ENCODE measurements around the gene TMEM178B. TPM values are rescaled to one million over a fixed set of nuclear protein-coding genes. Genes with fewer than 3 reads are reported as not detected.

TMEM178B gene
- total and polyA plus RNA-seq, 9 donors: 0.40 to 1.1 (median 0.58) TPM

DNA sequence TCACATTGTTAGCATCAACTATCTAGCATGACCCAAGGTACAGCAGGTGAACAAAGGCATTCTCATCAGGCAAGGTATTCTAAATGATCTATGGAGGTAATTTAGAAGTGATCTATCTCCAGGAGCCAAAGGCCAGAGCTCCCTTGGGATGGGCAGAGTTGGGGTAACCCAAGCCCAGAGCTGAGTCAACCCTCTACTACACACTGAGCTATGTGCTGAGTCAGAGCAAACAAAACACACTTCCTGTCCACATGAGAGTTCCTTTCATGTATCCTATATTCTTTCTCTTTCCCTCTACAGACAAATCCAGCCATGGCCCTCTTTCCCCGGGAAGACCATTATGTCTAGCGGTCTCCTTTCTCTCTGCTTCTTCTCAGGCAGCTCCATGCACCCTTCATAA is 409.2 kb downstream of the TMEM178B start:
- Histone ChIP-seq H3K4me3 (ENCODE audit: low read length) (no peak overlapping the region), H3K27ac (ENCODE audit: low read length) (no peak overlapping the region), H3K27me3 (ENCODE audit: control insufficient read depth, insufficient read depth, low read length) (no peaks in the 10 kb centered on the region), H3K36me3 (ENCODE audit: control insufficient read depth, insufficient read depth, low read length) (no peaks in the 10 kb centered on the region), H3K9me3 (replicated peaks; ENCODE audit: control insufficient read depth, low read depth, low read length) (no peaks in the 10 kb centered on the region), H3K4me1 (ENCODE audit: control insufficient read depth, insufficient read depth, low read length) (no peaks in the 10 kb centered on the region)
- DNase-seq: no peak
- WGBS (ENCODE audit: insufficient coverage): no CpG with 5 or more reads among the region's 2 CpGs

DNA sequence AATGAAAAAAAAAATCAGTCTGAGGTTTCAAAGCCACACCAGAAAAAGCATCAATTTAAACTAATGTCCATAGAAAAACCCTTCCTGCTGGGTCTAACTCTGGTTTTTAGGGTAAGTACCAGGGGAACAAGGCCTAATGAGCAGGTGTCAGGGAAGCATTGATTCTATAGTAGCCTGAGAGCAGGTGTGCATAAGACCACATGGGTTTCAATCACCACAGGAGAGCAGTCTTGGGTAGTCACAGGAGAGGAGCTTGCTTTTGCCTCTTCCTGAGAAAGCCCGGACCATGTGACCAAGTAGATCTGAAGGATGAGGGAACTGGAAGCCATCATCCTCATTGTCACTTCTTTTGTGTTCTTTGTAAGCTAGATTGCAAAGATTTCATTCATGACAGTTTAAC is 411.0 kb downstream of the TMEM178B start:
- H3K36me3 ChIP-seq (ENCODE audit: control insufficient read depth, insufficient read depth, low read length): no peaks in the 10 kb centered on the region
- no peak for DNase-seq
- no CpG with 5 or more reads among the region's 1 CpG for WGBS (ENCODE audit: insufficient coverage)
- H3K4me1 ChIP-seq (ENCODE audit: control insufficient read depth, insufficient read depth, low read length): no peaks in the 10 kb centered on the region
- H3K27ac ChIP-seq (ENCODE audit: low read length): no peak overlapping the region
- H3K9me3 ChIP-seq (replicated peaks; ENCODE audit: control insufficient read depth, low read depth, low read length): no peaks in the 10 kb centered on the region
- no peak overlapping the region for H3K4me3 ChIP-seq (ENCODE audit: low read length)
- H3K27me3 ChIP-seq (ENCODE audit: control insufficient read depth, insufficient read depth, low read length): no peaks in the 10 kb centered on the region

DNA sequence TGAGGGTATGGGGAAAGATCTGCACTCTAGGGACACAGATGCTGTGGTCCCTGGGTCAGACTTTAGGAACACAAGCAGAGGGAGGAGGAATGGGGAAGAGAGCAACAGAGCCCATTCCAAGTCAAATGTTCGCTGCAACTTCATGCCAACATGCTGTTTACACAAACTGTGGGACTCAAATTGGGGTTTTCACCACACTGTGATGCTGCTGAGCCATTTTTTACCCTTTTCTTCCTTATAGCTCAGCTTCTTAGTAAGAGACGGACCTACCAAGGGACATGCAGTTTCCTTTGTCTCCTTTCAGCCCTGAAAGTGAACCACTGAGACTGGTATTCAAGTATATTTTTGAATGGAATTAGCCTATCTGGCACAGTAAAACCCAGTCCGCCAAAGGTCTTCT is 413.1 kb downstream of the TMEM178B start:
- H3K9me3 ChIP-seq (replicated peaks; ENCODE audit: control insufficient read depth, low read depth, low read length): no peaks in the 10 kb centered on the region
- no peak for DNase-seq
- H3K27me3 ChIP-seq (ENCODE audit: control insufficient read depth, insufficient read depth, low read length): no peaks in the 10 kb centered on the region
- H3K4me1 ChIP-seq (ENCODE audit: control insufficient read depth, insufficient read depth, low read length): no peaks in the 10 kb centered on the region
- H3K27ac ChIP-seq (ENCODE audit: low read length): no peak overlapping the region
- WGBS (ENCODE audit: insufficient coverage): 83% methylated on average over 2 of the region's 3 CpGs
- H3K36me3 ChIP-seq (ENCODE audit: control insufficient read depth, insufficient read depth, low read length): no peaks in the 10 kb centered on the region
- no peak overlapping the region for H3K4me3 ChIP-seq (ENCODE audit: low read length)

DNA sequence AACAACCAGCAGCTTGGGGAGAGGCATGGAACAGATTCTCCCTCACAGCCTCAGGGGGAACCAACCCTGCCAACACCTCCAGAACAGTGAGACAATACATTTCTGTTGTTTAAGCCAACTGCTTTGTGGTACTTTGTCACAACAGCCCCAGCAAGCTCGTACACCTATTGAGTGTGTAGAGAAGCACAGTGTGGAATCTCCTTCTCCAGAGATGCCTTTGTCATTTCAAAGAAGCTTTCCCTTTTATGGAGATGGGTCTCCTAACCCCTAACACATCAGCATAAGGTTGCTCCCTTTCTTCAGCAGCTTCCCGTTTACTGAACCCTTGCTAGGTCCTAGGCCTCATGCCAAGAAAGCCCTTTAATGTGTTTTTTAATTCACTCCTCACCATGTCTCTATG is 416.6 kb downstream of the TMEM178B start:
- Histone ChIP-seq H3K27me3 (ENCODE audit: control insufficient read depth, insufficient read depth, low read length) (no peaks in the 10 kb centered on the region), H3K4me1 (ENCODE audit: control insufficient read depth, insufficient read depth, low read length) (no peaks in the 10 kb centered on the region), H3K9me3 (replicated peaks; ENCODE audit: control insufficient read depth, low read depth, low read length) (no peaks in the 10 kb centered on the region), H3K27ac (ENCODE audit: low read length) (no peak overlapping the region), H3K4me3 (ENCODE audit: low read length) (no peak overlapping the region), H3K36me3 (ENCODE audit: control insufficient read depth, insufficient read depth, low read length) (no peaks in the 10 kb centered on the region)
- WGBS (ENCODE audit: insufficient coverage): no CpG with 5 or more reads among the region's 2 CpGs
- DNase-seq: no peak

DNA sequence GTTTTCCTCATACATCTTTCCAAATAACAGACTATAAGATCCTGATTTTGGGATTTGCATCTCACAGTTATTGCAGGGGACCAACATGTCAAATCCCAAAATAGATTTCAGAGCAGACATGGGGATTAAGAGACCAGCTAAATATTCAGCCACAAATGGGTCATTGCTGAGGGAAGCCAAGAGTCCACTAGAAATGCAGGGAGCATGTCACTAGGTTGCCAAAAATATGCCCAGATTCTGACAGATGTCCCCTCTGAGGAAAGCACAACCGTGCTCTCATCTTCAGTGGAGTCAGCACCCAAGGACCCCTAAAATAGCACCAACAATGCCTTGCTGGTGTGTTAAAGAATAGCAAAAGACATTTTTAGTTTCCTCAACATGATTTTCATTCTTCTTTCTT is 421.2 kb downstream of the TMEM178B start:
- no CpG with 5 or more reads among the region's 1 CpG for WGBS (ENCODE audit: insufficient coverage)
- peak; percentile 20 for DNase-seq
- H3K27ac ChIP-seq (ENCODE audit: low read length): no peak overlapping the region

DNA sequence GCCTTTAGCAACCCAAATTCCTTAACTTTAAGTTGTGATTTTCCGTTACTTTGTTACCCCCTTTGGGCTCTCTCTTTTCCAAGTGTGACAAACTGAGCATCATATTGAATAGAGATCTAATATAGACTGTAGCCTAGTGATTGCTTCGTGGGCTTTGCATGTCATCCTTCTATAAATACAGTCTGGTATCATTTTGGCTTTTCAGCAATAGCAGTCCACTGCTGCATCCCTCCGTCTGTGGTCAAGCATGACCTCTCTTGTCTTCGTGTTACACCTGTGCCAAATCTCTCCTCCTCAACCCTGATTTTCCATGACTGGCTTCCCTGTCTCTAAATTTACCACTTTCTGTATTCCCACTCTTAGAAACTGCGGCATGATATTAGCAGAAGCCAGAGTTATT is 423.5 kb downstream of the TMEM178B start:
- peak; percentile 78 for DNase-seq
- H3K36me3 ChIP-seq (ENCODE audit: control insufficient read depth, insufficient read depth, low read length): no peaks in the 10 kb centered on the region
- no peak overlapping the region for H3K4me3 ChIP-seq (ENCODE audit: low read length)
- no peaks in the 10 kb centered on the region for H3K27me3 ChIP-seq (ENCODE audit: control insufficient read depth, insufficient read depth, low read length)
- no peaks in the 10 kb centered on the region for H3K4me1 ChIP-seq (ENCODE audit: control insufficient read depth, insufficient read depth, low read length)
- peak overlapping the region; percentile 49 for H3K27ac ChIP-seq (ENCODE audit: low read length)
- no peaks in the 10 kb centered on the region for H3K9me3 ChIP-seq (replicated peaks; ENCODE audit: control insufficient read depth, low read depth, low read length)
- WGBS (ENCODE audit: insufficient coverage): 33% methylated on average over 3 of the region's 5 CpGs

More for the DNA sequence above, 421.2 kb downstream of the TMEM178B start:
- Histone ChIP-seq H3K36me3 (ENCODE audit: control insufficient read depth, insufficient read depth, low read length) (no peaks in the 10 kb centered on the region), H3K27me3 (ENCODE audit: control insufficient read depth, insufficient read depth, low read length) (no peaks in the 10 kb centered on the region), H3K4me1 (ENCODE audit: control insufficient read depth, insufficient read depth, low read length) (no peaks in the 10 kb centered on the region), H3K9me3 (replicated peaks; ENCODE audit: control insufficient read depth, low read depth, low read length) (no peaks in the 10 kb centered on the region), H3K4me3 (ENCODE audit: low read length) (no peak overlapping the region)

DNA sequence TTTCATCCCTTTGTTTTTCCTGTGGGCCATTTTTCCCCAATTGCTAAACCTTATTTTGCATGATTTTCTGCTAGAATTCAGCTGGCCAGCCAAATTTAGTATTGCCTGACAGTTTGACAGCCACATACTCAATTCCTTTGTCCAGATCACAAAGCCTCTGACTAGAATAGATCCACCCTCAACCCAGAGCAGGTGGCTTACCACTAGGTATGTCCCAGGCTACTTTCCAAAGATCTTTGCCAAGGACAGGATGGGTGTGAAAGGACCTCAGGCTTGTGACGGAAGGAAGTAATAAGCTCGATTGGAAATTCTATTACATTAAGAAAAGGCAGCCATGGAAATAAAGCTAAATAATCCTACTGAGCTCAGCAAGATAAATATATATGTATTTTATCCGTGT is 426.7 kb downstream of the TMEM178B start:
- Histone ChIP-seq H3K27me3 (ENCODE audit: control insufficient read depth, insufficient read depth, low read length) (no peaks in the 10 kb centered on the region), H3K9me3 (replicated peaks; ENCODE audit: control insufficient read depth, low read depth, low read length) (no peaks in the 10 kb centered on the region), H3K27ac (ENCODE audit: low read length) (no peak overlapping the region), H3K4me3 (ENCODE audit: low read length) (no peak overlapping the region), H3K4me1 (ENCODE audit: control insufficient read depth, insufficient read depth, low read length) (no peaks in the 10 kb centered on the region), H3K36me3 (ENCODE audit: control insufficient read depth, insufficient read depth, low read length) (no peaks in the 10 kb centered on the region)
- WGBS (ENCODE audit: insufficient coverage): no CpG with 5 or more reads among the region's 3 CpGs
- DNase-seq: no peak

DNA sequence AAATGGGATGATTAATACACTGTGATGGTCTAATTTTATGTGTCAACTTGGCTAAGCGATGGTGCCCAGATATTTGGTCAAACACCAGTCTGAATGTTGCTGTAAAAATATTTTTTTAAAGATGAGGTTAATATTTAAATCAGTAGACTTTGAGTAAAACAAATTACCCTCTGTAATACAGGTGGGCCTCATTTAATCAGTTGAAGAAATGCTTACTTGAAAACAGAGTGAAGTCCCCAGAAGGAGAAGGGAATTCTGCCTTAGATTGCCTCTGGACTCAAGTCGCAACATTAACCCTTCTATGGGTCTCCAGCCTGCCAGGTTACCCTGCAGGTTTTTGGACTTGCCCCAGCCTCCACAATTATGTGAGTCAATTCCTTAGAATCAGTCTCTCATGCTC is 427.6 kb downstream of the TMEM178B start:
- Histone ChIP-seq H3K27ac (ENCODE audit: low read length) (no peak overlapping the region), H3K27me3 (ENCODE audit: control insufficient read depth, insufficient read depth, low read length) (no peaks in the 10 kb centered on the region), H3K9me3 (replicated peaks; ENCODE audit: control insufficient read depth, low read depth, low read length) (no peaks in the 10 kb centered on the region), H3K4me1 (ENCODE audit: control insufficient read depth, insufficient read depth, low read length) (no peaks in the 10 kb centered on the region), H3K4me3 (ENCODE audit: low read length) (no peak overlapping the region), H3K36me3 (ENCODE audit: control insufficient read depth, insufficient read depth, low read length) (no peaks in the 10 kb centered on the region)
- no peak for DNase-seq
- WGBS (ENCODE audit: insufficient coverage): 100% methylated on average over 1 of the region's 2 CpGs

DNA sequence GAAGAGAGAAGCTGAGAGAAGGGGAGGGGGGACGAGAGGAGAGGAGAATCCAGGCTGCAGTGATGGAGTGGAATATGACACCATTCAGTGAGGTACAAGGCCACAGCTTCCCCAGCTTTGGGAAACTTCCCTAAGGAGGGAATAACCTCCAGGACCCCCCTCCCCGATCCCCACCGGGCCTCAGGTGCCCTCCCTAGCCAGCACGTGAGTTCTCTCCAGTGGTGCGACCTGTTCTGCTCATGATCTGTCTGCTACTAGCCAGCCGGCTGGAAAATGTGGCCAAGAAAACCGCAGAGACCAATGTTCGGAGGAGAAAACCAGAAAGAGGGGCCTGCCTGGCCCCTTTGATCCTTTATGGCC is 437.4 kb downstream of the TMEM178B start:
- 2% methylated on average over 7 of the region's 8 CpGs for WGBS (ENCODE audit: insufficient coverage)
- Histone ChIP-seq H3K36me3 (ENCODE audit: control insufficient read depth, insufficient read depth, low read length) (no peaks in the 10 kb centered on the region), H3K4me3 (ENCODE audit: low read length) (no peak overlapping the region), H3K9me3 (replicated peaks; ENCODE audit: control insufficient read depth, low read depth, low read length) (no peaks in the 10 kb centered on the region), H3K27ac (ENCODE audit: low read length) (no peak overlapping the region), H3K27me3 (ENCODE audit: control insufficient read depth, insufficient read depth, low read length) (peaks cover 14% of the 10 kb centered on the region), H3K4me1 (ENCODE audit: control insufficient read depth, insufficient read depth, low read length) (peaks cover 8% of the 10 kb centered on the region)
- no peak for DNase-seq

DNA sequence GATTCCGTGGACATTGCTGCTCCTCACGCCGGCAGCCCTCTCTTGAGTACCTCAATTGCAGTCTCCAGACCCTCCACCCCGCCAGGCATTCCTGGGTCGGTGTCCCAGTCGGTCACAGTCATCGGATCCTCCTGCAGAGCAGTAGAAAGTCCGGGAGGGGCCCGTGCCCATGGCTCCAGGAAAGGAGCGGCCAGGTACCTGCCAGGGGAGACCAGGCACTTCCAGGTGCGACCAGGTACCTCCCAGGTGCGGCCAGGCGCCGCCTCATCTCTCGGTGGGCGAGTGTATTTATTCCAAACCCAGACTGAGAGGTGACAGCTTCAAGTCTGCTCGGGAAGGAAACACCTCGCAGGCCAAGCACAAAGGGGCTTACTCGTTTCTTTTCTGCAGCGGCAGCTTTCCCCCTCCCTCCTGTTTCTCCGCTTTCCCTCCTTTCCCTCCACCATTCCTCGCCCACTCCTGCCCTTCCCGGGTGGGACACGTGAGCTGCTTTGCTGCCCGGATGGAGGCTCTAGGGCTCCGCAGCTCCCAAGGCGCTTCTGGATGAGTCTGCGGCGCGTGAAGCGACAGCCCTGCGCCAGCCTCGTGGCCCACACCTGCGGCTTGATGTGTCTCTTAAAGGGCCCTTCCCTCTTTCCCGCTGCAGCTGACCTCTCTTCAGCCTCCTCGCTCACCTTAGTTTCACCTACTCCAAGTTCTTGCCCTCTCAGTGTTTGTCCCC is 438.0 kb downstream of the TMEM178B start:
- no peak for DNase-seq
- H3K4me3 ChIP-seq (ENCODE audit: low read length): no peak overlapping the region

DNA sequence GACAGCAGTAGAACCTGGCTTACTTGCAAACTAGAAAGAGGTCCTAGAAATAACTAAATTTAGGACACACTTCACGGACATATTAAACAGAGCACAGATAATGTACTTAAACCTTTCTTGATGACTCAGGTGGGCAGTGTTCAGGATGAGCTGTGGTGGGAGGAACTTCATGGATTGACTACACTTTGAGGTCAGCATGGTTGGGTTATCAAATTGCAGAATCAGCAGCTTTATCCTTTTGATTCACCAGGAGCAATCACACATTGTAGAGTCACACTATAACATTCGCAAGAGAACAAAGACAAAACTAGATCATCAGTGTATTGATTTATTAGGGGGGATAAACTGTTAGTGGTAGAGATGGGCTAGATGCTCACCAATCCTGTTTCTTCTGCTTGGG is 438.7 kb downstream of the TMEM178B start:
- Histone ChIP-seq H3K4me1 (ENCODE audit: control insufficient read depth, insufficient read depth, low read length) (peaks cover 8% of the 10 kb centered on the region), H3K36me3 (ENCODE audit: control insufficient read depth, insufficient read depth, low read length) (no peaks in the 10 kb centered on the region), H3K4me3 (ENCODE audit: low read length) (no peak overlapping the region), H3K27ac (ENCODE audit: low read length) (no peak overlapping the region), H3K9me3 (replicated peaks; ENCODE audit: control insufficient read depth, low read depth, low read length) (no peaks in the 10 kb centered on the region), H3K27me3 (ENCODE audit: control insufficient read depth, insufficient read depth, low read length) (peaks cover 14% of the 10 kb centered on the region)
- no CpG with 5 or more reads among the region's 2 CpGs for WGBS (ENCODE audit: insufficient coverage)
- no peak for DNase-seq

More for the DNA sequence above, 438.0 kb downstream of the TMEM178B start:
- H3K27me3 ChIP-seq (ENCODE audit: control insufficient read depth, insufficient read depth, low read length): peaks cover 14% of the 10 kb centered on the region
- WGBS (ENCODE audit: insufficient coverage): 2% methylated on average over 35 of the region's 36 CpGs
- H3K9me3 ChIP-seq (replicated peaks; ENCODE audit: control insufficient read depth, low read depth, low read length): no peaks in the 10 kb centered on the region
- H3K4me1 ChIP-seq (ENCODE audit: control insufficient read depth, insufficient read depth, low read length): peaks cover 8% of the 10 kb centered on the region
- H3K36me3 ChIP-seq (ENCODE audit: control insufficient read depth, insufficient read depth, low read length): no peaks in the 10 kb centered on the region
- no peak overlapping the region for H3K27ac ChIP-seq (ENCODE audit: low read length)
